22Rv1 (cell line): ENCODE data around the gene BAD.

ENCODE experiments used
- CTCF ChIP-seq: fragments of 450-650 bp; IDR thresholded peaks from 2 replicates; pipeline ENCODE4 v1.5.1; 2017; ENCODE audit warnings: mild to moderate bottlenecking
- ZFX ChIP-seq: fragments of 450-650 bp; IDR thresholded peaks from 2 replicates; pipeline ENCODE4 v1.6.1; 2017; ENCODE audit warnings: antibody characterized with exemption, borderline replicate concordance

DNA sequence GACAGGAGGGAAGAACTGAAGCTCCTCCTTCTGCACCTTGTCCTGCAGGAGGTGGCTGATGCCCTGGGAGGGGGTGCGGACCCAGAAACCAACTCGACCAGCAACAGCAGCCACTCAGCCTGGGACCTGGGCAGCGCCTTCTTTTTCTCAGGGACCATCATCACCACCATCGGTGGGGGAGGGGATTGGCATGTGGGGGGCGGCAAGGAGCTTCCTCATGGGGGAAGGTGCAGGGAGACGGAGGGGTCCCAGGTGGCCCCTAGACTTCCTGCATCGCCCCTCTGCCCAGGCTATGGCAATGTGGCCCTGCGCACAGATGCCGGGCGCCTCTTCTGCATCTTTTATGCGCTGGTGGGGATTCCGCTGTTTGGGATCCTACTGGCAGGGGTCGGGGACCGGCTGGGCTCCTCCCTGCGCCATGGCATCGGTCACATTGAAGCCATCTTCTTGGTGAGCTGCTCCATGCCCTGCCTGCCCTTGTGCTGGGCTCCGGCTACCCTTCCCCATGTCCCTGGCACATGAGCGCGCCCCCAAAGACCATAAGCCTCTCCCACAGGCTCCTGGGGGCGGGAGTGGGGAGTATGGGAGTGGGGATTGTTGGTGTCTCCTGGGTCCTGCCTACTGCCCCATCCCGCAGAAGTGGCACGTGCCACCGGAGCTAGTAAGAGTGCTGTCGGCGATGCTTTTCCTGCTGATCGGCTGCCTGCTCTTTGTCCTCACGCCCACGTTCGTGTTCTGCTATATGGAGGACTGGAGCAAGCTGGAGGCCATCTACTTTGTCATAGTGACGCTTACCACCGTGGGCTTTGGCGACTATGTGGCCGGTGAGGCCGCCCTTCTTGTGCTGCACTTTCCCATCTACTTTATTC is 12.6 kb upstream of the BAD start:
- TF ChIP-seq CTCF (no peak), ZFX (no peak)
